Measurements from ENCODE around the gene BRINP2. TPM values are rescaled to one million over a fixed set of nuclear protein-coding genes. Genes with fewer than 3 reads are reported as not detected.

Gene BRINP2, protein sequence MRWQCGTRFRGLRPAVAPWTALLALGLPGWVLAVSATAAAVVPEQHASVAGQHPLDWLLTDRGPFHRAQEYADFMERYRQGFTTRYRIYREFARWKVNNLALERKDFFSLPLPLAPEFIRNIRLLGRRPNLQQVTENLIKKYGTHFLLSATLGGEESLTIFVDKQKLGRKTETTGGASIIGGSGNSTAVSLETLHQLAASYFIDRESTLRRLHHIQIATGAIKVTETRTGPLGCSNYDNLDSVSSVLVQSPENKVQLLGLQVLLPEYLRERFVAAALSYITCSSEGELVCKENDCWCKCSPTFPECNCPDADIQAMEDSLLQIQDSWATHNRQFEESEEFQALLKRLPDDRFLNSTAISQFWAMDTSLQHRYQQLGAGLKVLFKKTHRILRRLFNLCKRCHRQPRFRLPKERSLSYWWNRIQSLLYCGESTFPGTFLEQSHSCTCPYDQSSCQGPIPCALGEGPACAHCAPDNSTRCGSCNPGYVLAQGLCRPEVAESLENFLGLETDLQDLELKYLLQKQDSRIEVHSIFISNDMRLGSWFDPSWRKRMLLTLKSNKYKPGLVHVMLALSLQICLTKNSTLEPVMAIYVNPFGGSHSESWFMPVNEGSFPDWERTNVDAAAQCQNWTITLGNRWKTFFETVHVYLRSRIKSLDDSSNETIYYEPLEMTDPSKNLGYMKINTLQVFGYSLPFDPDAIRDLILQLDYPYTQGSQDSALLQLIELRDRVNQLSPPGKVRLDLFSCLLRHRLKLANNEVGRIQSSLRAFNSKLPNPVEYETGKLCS
- not detected for total RNA-seq
- polyA plus RNA-seq: not detected
- not detected for total RNA-seq

DNA sequence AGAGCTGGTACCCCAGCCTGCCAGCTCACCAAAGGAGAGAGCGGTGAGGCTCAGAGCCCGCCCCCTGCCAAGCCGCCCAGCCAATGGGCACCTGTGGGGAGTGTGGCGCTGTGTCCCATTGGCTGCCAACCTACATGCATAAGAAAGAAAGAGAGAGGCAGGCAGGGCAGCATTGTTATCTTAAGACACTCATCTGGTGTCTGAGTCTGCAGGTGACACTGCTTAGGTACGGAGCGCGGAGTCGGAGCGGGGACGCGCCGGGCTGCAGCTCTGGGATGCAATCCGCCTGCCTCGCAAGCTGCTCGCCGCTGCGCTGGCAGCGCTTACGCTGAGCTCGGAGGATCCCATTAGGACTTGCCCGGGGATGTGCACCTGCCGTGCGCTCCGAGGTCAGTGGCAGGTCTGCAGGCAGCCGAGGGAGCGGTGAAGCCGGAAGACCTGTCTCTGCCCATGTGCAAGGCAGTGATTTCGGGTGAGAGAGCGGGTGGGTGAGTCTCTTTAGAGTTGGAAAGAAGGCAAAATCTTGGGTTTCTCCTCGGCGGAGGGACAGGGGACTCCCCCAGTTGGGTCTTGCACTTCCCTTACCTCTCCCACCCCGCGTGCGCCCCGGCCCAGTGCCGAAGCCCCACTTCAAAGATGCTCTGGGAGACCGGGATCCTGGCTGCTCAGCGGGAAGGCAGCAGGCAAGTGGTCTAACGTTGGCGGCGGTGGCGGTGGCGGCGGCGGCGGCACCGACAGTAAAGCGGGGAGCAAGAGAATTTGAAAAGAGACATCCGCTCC lies at the start of gene BRINP2:
Gene BRINP2, plus strand, starts transcription at position 203 of the 780 bp plus-strand sequence. CDS start 58,919 bp downstream, outside the sequence.
- H3K9me3 Mint-ChIP-seq: peaks cover 0 to 12% (median 0%) of the 10 kb centered on the region in 11 donors
- H3K9me3 ChIP-seq (ENCODE audit: control insufficient read depth in 2 of 3, low read length in 3 of 3): no peaks in the 10 kb centered on the region
- CTCF ChIA-PET: interaction anchor here (0.6 kb wide), 1 partner anchor 31 kb away, joined by 3 read pairs; no protein-coding TSS in a partner anchor
- no peak within 1 kb of the TSS for H3K4me3 Mint-ChIP-seq
- H3K36me3 Mint-ChIP-seq: no peaks in the 10 kb centered on the region
- intact Hi-C loops (cut with micrococcal nuclease): no loop called here
- POLR2A ChIA-PET: no interaction called here
- H3K27me3 Mint-ChIP-seq: peaks cover 11 to 17% (median 14%) of the 10 kb centered on the region in 5 donors
- H3K4me1 ChIP-seq (ENCODE audit: control insufficient read depth in 2 of 2, insufficient read depth in 2 of 2, low read length in 2 of 2): no peaks in the 10 kb centered on the region
- H3K36me3 ChIP-seq (ENCODE audit: control insufficient read depth in 2 of 3, insufficient read depth in 3 of 3, low read length in 3 of 3): no peaks in the 10 kb centered on the region
- no peak for ATAC-seq
- no peaks in the 10 kb centered on the region for H3K27me3 ChIP-seq (ENCODE audit: control insufficient read depth in 2 of 2, insufficient read depth in 2 of 2, low read length in 2 of 2)
- no peaks in the 10 kb centered on the region for H3K4me1 Mint-ChIP-seq
- H3K27ac Mint-ChIP-seq: no peak within 1 kb of the TSS
- H3K4me3 ChIP-seq (ENCODE audit: low read length): no peak within 1 kb of the TSS
- no peak for DNase-seq
- no peak within 1 kb of the TSS for H3K27ac ChIP-seq (ENCODE audit: low read depth, low read length)

DNA sequence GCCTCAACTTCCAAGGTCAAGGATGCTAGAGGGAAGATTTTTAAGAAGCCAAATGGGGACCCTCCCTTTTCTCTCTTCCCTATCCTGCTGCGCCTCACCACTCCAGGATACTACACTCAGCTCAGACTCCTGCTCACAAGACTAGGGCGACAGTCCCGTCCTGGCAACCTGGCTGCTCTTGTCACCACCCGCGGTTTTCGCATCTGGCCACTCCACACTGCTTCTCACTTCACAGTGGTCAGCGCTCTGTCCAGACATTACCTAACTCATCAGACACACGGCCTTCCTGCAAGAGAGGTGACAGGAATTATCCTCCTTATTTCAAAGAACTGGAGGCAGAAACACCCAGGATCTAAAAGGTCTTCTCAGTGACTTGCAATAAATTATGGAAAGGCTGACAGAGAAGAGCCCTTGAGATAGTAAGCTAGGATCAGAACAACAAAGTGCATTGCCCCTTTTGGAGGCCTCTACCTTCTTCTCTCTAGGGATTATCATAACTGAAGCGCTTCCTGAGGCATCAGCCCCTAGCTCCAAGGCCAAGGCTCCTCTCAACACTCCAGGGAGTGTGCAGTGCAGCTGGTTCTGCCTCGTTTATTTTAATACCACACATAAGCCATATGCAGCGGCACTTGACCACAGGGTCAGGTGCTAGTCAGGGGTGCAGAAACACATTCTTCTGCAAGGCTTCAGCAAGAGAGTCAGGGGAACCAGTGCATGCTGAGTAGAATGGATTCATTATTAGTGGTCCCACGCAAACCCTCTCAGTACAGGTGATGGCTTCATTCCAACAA lies 48.1 kb upstream of the BRINP2 start:
- Mint-ChIP-seq H3K4me1 (no peaks in the 10 kb centered on the region), H3K27me3 (peaks cover 0 to 14% (median 3%) of the 10 kb centered on the region in 5 donors), H3K4me3 (no peak overlapping the region), H3K27ac (no peak overlapping the region), H3K9me3 (peaks cover 0 to 11% (median 3%) of the 10 kb centered on the region in 11 donors), H3K36me3 (no peaks in the 10 kb centered on the region)
- Histone ChIP-seq H3K9me3 (ENCODE audit: control insufficient read depth in 2 of 3, low read length in 3 of 3) (no peaks in the 10 kb centered on the region), H3K27me3 (ENCODE audit: control insufficient read depth in 2 of 2, insufficient read depth in 2 of 2, low read length in 2 of 2) (no peaks in the 10 kb centered on the region), H3K4me3 (ENCODE audit: low read length) (no peak overlapping the region), H3K27ac (ENCODE audit: low read depth, low read length) (no peak overlapping the region), H3K36me3 (ENCODE audit: control insufficient read depth in 2 of 3, insufficient read depth in 3 of 3, low read length in 3 of 3) (no peaks in the 10 kb centered on the region), H3K4me1 (ENCODE audit: control insufficient read depth in 2 of 2, insufficient read depth in 2 of 2, low read length in 2 of 2) (no peaks in the 10 kb centered on the region)
- ATAC-seq (no peak), DNase-seq (no peak)
- POLR2A ChIA-PET: interaction anchor here (0.6 kb wide), 1 partner anchor 88 kb away, joined by 3 read pairs; no protein-coding TSS in a partner anchor
- intact Hi-C loops (cut with micrococcal nuclease): no loop called here
- CTCF ChIA-PET: no interaction called here

DNA sequence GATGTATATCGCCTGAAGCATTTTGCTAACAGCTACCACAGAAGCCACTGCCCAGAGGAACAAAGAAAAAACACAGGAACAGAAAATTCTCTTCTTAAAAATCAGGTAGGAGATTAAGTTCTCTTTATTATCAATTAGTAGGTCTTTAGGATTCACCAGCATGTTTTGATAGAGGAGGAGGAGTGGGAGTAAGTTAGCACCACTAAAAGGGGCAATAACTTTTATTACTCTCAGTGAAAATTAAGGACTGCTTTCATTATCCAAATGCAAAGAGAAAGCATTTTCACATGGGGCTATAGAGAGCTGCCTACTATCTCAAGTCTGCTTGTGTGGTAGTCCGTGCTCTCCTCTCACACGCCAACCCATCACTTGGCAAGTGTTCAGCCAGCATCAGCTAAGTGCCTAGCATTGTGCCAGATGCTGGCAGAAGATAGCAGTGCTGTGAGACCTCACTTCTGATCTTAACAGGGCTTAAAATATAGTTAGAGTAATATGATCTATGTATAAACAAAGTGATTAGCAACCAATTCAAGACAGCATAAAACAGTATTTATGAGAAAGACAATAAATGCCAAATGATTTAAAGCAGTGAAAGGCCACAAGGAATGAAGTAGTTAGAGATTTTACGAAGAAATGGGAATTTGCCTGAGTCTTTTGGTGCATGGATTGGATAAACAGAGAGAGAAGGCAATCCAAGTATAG lies 46.0 kb upstream of the BRINP2 start:
- Histone ChIP-seq H3K9me3 (ENCODE audit: control insufficient read depth in 2 of 3, low read length in 3 of 3) (no peaks in the 10 kb centered on the region), H3K27me3 (ENCODE audit: control insufficient read depth in 2 of 2, insufficient read depth in 2 of 2, low read length in 2 of 2) (no peaks in the 10 kb centered on the region), H3K36me3 (ENCODE audit: control insufficient read depth in 2 of 3, insufficient read depth in 3 of 3, low read length in 3 of 3) (no peaks in the 10 kb centered on the region), H3K27ac (ENCODE audit: low read depth, low read length) (no peak overlapping the region), H3K4me1 (ENCODE audit: control insufficient read depth in 2 of 2, insufficient read depth in 2 of 2, low read length in 2 of 2) (no peaks in the 10 kb centered on the region), H3K4me3 (ENCODE audit: low read length) (no peak overlapping the region)
- peaks cover 0 to 18% (median 3%) of the 10 kb centered on the region in 11 donors for H3K9me3 Mint-ChIP-seq
- CTCF ChIA-PET: no interaction called here
- H3K27me3 Mint-ChIP-seq: peaks cover 0 to 13% (median 6%) of the 10 kb centered on the region in 5 donors
- H3K36me3 Mint-ChIP-seq: no peaks in the 10 kb centered on the region
- POLR2A ChIA-PET: no interaction called here
- DNase-seq: no peak
- no peak overlapping the region for H3K27ac Mint-ChIP-seq
- no peak overlapping the region for H3K4me3 Mint-ChIP-seq
- ATAC-seq: no peak
- intact Hi-C loops (cut with micrococcal nuclease): no loop called here
- H3K4me1 Mint-ChIP-seq: no peaks in the 10 kb centered on the region

DNA sequence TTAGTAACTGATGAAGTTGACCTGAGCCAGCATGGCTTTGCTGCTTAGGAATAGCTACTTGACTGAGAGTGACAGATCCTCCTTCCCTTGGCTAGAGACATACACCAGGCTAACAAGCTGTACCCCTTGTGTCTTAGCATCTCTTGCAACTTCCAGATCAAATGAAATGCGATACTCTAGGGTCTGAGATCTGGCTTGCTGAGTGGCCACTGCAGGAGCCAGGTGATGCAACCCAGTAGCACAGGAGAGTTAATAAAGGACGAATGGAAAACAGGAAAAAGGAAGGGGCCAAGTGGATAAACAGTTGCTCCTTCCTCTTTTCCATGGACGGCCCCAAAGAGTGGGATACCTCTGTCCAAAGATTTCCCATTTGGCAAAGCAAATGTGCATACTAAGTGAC lies 44.5 kb upstream of the BRINP2 start:
- Mint-ChIP-seq H3K4me1 (no peaks in the 10 kb centered on the region), H3K4me3 (no peak overlapping the region), H3K27me3 (peaks cover 0 to 7% (median 0%) of the 10 kb centered on the region in 5 donors), H3K27ac (no peak overlapping the region), H3K9me3 (peaks cover 0 to 14% (median 0%) of the 10 kb centered on the region in 11 donors), H3K36me3 (no peaks in the 10 kb centered on the region)
- no peaks in the 10 kb centered on the region for H3K36me3 ChIP-seq (ENCODE audit: control insufficient read depth in 2 of 3, insufficient read depth in 3 of 3, low read length in 3 of 3)
- POLR2A ChIA-PET: no interaction called here
- intact Hi-C loops (cut with micrococcal nuclease): no loop called here
- DNase-seq (no peak), ATAC-seq (no peak)
- H3K4me1 ChIP-seq (ENCODE audit: control insufficient read depth in 2 of 2, insufficient read depth in 2 of 2, low read length in 2 of 2): no peaks in the 10 kb centered on the region
- no peaks in the 10 kb centered on the region for H3K9me3 ChIP-seq (ENCODE audit: control insufficient read depth in 2 of 3, low read length in 3 of 3)
- no peak overlapping the region for H3K4me3 ChIP-seq (ENCODE audit: low read length)
- no peaks in the 10 kb centered on the region for H3K27me3 ChIP-seq (ENCODE audit: control insufficient read depth in 2 of 2, insufficient read depth in 2 of 2, low read length in 2 of 2)
- H3K27ac ChIP-seq (ENCODE audit: low read depth, low read length): no peak overlapping the region
- CTCF ChIA-PET: no interaction called here

DNA sequence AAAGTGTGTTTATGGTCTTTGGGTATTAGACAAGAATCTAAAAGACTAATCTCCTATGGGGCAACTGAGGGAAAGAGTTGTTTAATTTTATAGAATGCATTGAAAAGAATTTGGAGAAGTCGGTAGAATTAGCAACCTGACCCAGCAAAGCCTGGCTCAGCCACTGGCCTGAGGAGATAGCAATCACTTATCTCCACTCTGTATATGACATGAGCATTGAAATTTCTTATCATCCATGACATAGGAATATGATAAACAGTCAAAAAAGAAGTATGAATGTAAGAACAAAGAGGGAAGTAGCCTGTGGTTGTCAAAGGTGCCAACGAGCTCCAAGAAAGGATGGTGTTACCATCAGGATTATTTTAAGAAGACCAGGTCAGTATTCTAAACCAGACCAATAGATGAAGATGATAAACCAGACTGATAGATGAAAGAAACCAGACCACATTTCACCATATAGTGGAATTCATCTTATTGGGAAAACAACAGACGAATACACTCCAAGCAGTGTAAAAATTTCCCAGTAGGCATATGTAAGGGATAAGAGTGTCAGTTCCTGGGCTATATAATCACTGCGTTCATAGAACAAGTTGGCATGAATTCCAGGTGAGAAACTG lies 42.0 kb upstream of the BRINP2 start:
- peaks cover 0 to 7% (median 0%) of the 10 kb centered on the region in 5 donors for H3K27me3 Mint-ChIP-seq
- H3K4me3 Mint-ChIP-seq: no peak overlapping the region
- CTCF ChIA-PET: no interaction called here
- POLR2A ChIA-PET: no interaction called here
- Histone ChIP-seq H3K27ac (ENCODE audit: low read depth, low read length) (no peak overlapping the region), H3K4me3 (ENCODE audit: low read length) (no peak overlapping the region), H3K27me3 (ENCODE audit: control insufficient read depth in 2 of 2, insufficient read depth in 2 of 2, low read length in 2 of 2) (no peaks in the 10 kb centered on the region), H3K4me1 (ENCODE audit: control insufficient read depth in 2 of 2, insufficient read depth in 2 of 2, low read length in 2 of 2) (no peaks in the 10 kb centered on the region), H3K9me3 (ENCODE audit: control insufficient read depth in 2 of 3, low read length in 3 of 3) (no peaks in the 10 kb centered on the region), H3K36me3 (ENCODE audit: control insufficient read depth in 2 of 3, insufficient read depth in 3 of 3, low read length in 3 of 3) (no peaks in the 10 kb centered on the region)
- ATAC-seq (no peak), DNase-seq (no peak)
- H3K36me3 Mint-ChIP-seq: no peaks in the 10 kb centered on the region
- intact Hi-C loops (cut with micrococcal nuclease): no loop called here
- no peak overlapping the region for H3K27ac Mint-ChIP-seq
- H3K4me1 Mint-ChIP-seq: no peaks in the 10 kb centered on the region
- peaks cover 0 to 12% (median 1%) of the 10 kb centered on the region in 11 donors for H3K9me3 Mint-ChIP-seq

Data from naive thymus-derived CD4-positive, alpha-beta T cell (primary cell).